NCI-H526 treated with DMSO at 0.1 percent for 48 hours (cell line): Measurements from ENCODE around the gene SH3TC1.

Experiments used
- DNase-seq: peaks from one replicate; lab custom pipeline; 2025; lab: John Stamatoyannopoulos, UW

Gene SH3TC1

DNA sequence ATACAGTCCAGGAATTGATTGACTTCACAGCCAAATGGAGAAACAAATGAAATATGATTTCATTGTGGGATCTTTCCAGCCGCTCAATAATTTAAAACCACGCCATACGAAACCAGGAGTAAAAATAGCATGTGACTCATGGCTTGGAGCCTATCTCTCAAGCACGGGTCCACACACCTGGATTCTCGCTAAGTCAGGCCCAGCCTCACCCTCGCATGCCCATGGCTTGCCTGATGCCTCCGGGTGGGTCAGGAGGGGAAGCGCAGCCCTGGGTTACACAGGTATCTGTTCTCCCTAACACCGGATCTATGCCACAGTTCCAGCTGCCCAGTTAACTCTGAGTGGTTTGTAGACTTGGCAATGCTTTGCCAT, 34.9 kb upstream of the SH3TC1 start:
- no peak for DNase-seq

DNA sequence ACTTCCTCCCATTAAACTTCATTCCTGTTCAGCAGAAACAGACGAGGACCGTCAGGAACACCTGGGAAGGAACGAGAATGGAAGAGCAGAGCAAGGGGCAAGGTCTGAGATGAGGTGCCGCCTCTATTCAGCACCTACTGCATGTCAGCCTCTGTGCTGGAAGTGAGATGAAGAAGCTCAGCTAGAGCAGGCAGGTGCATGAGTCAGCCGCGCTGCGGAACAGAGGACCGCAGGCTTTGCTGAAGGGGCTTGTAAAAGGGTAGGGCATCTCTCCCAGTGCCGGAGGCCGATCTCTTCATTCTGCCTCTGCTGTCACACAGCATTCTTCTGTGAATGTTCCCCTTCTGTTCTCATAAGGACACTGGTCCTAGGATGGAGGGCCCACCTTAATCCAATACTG, 34.4 kb upstream of the SH3TC1 start:
- DNase-seq, result no peak

DNA sequence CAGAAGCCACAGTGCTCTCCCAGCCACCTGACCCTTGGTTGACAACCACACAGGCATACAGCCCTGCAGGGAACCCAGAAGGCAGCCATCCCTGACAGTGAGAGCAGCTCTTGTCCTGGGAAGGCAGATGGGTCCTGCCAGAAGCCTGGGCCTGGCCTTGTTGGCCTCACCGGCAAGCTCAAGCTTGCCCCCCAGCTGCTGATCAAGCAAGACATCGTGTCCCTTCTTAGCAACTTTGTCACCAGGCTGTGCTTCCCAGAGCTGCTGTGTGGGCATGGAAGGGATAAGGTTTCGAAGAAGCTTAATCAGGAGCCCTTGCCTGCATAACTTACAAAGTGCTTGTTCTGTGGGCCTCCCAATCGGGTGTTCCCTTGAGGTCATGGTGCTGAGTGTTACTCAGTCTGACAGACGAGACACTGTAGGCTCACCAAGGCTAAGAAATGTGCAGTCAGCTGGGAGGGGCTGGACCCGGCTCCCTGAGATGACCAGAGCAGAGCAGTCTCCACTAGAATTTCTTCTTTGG, 33.7 kb upstream of the SH3TC1 start:
- DNase-seq, result no peak

DNA sequence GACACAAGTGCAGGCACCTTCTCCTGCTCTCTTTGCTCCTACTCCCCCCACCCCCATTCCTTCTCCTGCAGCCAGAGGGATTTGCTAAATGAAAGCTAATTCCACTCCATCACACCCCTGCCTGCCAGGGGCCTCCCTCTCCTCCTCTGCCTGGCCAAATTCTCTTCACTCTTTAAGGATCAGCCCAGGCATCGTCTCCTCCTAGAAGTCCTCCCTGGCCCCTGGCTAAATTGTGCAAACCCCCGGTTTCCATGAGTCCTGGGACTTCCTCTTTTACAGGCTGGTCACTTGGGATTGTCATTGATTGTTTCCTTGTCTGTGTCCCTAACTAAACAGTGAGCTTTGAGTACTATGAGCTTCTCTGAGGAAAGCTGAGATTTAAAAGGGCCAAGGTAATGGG, 31.8 kb upstream of the SH3TC1 start:
- DNase-seq, result no peak

DNA sequence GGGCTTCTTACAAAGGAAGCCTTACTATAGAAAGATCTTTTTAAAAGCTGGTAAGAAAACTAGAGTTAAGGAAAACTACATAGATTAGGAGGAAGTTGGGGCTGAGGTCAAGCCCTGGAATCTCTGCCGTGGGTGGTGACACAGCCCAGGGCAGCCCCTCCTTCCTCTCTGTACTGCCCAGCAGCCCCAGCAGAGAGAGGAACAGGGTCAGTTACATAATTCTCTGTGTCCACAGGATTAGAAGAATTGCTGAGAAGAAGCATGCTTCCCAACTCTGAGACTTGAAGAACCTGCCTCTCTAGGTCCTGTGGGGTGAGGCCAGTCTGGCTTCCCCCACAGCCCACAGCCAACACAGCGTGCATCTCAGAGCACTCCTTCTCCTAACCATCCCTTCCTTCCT, 31.3 kb upstream of the SH3TC1 start:
- DNase-seq, result no peak

DNA sequence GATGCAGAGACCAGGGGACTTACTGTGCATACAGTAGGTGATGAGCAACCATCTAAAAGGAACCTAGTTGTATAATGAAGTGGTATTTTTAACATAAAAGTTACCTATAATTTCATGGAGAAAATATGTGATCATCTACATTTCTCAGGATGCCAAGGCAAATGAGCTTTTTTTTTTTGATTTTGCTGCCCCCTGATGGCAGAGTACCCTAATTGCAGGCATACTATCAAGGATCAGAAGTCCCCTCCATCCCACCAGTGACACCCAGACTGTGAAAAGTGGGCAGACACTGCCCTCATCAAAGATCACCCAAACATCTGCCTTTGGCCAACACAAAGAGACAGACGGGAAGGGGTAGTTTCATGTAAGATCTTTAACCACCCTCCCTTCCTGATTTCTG, 30.9 kb upstream of the SH3TC1 start:
- DNase-seq, result no peak

DNA sequence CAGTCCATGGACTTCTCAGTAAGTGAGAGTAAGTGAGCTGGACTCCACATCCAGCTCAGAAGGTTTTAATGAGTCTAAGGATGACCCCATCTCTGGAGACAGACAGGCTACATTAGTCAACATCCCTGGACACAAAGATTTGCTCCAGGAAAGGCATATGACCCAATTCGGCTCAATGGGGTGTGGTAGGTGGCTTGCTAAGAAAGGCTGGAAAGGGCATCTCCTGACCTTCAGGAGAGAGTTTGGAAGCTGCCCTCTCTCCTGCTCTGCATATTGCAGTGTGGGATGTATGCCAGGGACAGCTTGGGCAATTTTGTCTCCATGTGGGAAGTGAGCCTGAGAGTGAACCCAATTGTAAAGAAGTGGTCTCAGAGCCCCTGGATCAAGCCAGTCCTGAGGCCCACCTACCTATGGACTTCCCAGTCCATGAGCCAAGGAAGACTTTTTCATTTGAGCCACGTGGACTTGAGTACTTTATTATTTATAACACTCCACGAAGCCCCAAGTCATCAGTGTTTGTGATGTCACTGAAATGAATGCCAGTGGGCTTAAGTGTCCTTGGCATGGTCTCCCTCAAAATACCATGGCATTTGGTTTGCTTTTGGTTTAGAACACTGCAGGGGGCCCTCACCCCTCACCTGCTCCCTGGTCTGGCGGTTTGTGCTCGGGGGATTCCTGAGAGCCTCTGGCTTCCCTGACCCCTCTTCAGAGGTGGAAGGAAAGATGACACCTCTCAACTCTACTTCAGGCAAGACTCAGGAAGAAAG, 30.1 kb upstream of the SH3TC1 start:
- no peak for DNase-seq

DNA sequence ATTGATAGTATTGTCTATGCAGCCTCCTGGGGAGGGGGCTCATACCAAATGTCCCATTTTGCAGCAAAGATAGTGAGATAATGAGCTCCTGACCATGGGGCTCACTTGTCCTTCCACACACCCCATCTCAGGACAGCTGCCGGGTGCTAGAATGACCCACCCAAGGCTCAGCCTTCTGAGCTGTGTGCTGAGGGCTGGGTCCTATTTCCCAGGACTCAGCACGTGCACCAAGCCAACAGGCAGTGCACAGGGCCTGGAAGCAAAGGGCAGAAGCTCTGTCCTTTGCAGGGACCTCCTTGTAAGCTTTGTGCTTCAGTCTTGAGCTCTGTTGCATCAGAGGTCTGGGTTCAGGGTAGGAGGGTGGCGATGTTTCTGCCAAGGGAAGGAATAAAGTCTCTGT, 29.3 kb upstream of the SH3TC1 start:
- no peak for DNase-seq

DNA sequence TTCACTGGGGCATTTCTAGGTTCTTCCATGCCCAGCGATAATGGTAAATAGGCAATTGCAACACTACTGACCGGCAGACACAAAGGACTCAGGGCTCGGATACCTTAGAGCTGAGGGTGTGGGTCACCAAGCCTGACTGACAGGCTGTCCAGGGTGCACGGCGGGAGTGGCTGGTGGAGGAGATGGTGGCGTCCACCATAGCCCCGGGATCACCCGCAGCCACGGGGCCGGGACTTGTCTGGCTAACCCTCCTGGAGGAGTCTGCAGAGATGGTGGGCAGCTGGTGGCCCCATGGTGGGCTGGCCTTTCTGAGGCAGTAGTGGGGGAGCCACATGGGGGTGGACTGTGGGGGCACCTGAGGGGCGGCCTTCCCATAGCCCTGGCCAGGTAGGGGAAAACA, 28.7 kb upstream of the SH3TC1 start:
- no peak for DNase-seq

DNA sequence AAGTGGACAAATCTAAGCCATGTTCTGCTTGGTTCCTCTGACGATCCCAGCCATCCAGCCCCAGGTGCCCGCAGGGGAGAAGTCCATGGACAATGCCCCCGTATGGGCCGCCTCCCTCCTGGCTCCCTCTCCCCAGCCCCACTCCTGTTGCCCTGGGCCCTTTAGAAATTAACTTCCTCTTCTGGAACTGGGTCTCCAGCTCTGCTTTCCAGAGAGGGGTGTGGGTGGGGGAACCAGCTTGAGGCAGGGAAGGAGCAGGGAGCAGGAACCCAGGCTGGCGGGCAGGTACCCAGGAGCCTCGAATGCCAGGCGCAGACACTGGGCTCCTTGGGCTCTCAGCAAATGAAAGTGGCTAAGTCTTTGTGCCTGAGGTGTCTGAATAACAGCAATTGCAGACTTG, 27.8 kb upstream of the SH3TC1 start:
- DNase-seq, result no peak

DNA sequence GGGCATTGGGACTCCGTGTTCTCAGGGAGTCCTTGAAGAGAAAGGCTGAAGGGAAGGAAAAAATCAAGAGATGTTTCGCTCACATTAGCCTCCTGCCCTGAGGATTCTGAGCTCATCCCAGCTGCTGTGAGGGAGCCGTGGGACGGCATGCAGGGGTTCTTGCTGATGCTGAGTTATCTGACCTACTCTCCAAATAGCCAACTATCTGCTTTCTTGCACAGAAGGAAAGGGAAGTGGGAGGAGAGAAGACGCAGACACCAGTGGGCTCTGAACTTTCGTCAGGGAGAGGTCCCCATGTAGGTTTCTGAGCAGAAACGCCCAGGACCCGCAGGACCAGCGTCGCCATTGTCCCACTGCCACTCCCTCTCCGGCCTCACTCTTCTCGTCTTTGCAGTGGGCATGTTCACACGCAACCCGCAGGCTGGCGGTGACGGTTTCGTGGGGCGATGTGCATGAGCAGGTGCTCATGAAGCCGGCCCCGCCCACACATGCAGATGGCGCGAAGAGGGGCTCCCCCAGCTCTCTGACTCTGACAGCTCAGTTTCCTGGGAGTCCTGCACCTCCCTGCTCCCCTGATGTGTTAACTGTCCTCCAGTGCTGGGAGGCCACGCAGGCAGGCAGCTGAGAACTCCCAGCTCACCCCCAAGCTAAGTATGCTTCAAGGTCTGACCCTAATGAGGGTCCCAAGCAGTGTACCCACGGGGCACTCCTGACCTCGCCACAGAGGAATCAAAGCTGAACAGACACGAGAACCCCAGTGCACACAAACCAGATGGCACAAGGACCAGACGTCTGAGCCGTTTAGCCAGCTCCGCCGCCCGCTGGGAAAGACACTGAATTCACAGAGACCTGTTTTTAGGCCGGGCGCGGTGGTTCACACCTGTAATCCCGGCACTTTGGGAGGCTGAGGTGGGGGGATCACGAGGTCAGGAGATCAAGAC, 26.8 kb upstream of the SH3TC1 start:
- DNase-seq, result no peak

DNA sequence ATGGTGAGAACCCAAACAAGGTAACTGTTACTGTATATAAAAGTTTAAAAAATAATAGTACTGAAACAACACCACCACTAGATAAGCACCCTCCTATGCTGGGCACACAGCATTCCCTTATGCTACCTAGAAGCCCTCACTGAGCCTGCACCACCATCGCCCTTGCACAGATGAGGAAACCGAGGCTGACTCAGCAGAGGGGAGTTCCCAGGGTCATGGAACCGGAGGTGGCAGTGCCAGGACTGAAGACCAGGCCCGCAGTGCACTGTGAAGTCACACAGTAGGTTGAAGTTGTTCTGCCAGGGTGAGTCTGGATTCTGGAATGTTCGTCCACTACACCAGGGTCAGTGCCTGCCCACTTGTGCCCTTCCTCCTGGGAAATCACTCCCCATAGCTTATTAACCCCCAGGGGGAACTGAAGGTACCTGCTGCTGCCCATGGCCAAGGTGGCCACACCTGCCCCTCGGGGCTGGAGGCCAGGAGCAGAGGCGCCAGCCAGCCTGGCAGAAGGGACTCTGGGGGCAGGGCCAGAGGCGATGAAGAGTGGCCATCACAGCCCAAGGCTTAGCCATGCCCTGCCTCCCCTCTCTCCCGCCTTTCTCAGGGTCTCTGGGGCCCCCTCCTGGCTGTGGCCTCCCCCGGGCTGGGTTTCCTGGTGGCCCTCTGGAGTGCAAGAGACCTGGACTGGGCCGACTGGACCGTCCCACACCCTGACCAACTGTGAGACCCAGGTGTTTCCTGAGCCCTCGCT, 25.4 kb upstream of the SH3TC1 start:
- no peak for DNase-seq

DNA sequence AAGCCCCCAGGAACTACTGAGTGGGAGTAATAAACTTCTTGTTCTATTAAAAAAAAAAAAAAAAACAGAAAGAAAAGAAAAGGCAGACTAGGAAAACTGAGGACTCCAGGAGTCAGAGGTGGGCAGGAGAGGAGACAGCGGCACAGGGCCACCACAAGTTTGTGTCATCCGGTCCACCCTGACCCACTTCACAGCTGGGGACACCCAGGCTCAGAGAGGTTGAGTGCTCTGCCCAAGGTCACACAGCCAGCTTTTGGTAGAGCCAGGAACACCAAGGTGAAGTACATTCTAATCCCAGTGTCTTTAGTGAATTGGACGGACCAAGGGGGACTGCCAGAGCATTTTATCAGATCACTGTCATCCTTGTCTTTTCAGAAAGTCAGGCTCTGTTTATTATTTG, 24.1 kb upstream of the SH3TC1 start:
- no peak for DNase-seq

DNA sequence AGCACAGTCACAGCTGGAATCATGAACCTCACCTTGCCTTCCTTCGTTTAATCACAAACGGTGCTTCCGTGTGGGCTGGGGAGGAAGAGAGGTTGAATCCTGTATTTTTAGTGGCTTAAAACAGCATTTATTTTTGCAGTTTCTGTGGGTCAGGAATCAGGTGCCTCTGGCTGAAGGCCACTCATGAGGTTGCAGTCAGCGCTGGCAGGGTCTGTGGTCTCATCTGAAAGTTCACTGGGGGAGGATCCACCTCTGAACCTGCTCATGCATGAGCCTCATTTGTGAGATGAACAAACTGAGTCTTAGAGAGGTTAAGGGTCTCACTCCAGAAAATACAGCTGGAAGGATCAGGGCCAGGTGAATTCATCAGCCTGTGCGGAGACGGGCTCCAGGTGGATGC, 23.4 kb upstream of the SH3TC1 start:
- DNase-seq, result no peak

DNA sequence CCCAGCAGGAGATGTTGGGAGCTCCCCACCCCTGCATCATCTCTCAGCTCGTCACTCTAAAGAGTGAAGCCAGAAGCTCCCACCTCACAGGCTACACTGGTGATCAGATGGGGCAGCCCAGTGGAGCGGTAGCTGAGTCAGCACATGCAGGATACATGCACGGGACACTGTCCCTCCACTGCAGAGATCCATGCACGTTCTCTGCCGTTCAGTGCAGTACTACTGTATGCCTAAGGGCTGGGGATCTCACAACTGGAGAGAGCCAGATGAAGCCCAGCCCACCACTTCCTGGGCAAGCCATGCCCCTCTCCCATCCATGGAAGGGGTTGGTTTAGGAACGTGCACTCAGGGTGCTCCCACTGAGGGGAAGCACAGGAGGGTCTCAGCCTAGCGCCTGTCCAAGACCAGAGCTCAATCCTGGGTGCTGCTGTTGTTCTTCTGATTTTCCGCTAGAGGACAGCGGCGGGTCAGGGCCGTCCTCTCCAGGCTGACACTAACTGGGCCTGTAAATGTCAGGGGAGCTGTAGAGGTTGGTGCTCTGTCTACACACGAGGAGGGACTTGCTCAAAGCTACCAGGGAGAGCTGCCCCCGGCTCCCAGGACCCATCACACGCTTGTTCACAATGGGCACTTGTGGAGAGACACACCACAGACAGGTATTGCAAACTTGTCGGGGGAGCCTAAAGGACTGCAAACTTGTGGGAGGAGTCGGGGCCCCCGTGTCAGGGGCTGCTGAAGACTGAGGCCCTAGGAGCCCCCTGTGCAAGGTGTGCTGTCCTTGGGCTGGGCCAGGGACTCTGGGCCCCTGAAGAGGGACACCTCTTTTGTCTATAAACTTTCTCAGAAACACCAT, 22.3 kb upstream of the SH3TC1 start:
- DNase-seq, result peak; percentile 46

DNA sequence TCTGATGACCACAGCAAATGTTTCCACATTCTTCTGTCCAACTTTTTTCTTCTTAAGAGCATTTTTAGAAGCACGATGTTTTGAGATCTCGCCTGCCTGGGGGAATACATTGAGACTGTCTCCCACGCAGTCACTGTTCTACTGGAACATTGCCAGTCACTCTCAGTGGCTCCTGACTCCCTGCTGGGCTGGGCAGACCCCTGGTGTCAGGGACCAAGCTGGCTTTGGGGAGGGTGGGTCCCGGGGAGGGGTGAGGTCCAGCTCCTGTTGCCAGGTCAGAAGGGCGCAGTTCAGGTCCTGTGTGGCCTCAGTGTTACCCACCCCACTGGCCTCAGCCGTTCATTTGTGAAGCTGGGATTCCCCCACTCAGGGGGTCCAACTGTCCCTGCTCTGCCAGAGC, 21.5 kb upstream of the SH3TC1 start:
- no peak for DNase-seq

DNA sequence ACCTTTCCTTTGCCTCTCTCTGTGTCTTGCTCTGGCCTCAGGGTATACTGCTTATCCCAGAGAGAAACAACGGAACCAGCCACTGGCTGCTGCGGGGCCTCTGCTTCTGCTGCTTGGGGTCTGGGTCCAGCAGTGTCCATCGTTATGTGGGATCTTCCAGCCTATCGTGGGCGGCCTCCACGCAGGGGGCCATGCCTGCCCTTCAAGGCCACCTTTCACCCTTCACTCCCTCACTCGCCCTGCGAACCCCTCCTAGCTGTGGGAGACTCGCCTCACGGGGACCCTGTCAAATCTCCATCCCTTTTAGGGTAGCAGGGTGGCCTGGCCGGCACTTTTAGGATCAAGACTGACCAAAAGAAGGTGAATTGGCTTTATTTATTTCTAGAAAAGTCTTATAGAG, 21.1 kb upstream of the SH3TC1 start:
- DNase-seq, result no peak

DNA sequence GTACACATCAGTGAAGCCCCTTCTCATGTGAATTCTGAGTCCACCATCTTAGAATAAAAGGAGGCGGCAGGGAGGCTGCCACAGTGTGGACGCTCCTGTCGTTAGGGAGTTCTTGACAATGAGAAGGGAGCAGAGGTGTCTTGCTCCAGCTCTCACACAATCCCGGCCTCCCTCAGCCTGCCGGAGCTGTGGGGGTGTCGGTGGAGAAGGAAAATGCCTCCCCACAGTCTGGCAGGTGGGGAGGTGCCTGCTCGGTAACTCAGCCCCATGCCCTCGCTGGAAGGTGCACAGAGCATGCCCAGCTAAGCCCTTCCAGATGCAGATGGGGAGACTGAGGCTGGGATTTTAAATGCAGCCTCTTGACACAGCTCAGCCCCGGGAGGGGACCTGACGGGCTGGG, 20.0 kb upstream of the SH3TC1 start:
- DNase-seq, result no peak

DNA sequence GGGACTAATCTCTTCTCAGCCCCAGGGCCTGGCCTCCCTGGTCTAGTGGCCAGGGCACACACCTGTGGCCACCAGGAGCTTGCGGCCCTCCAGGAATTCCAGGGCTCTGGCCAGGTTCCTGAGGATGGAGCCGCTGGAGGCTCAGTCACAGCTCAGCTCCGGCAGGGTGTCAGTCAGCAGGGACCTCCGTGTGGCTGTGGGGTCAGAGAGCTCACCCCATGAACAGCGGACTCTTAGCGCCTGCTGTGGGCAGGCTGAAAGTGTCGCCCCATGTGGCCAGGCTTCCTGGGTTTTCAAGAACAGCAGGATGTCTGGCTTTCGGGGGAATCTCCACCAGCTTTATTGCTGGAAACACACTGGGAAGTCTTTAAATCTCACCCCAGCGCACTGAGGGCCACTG, 19.3 kb upstream of the SH3TC1 start:
- no peak for DNase-seq

DNA sequence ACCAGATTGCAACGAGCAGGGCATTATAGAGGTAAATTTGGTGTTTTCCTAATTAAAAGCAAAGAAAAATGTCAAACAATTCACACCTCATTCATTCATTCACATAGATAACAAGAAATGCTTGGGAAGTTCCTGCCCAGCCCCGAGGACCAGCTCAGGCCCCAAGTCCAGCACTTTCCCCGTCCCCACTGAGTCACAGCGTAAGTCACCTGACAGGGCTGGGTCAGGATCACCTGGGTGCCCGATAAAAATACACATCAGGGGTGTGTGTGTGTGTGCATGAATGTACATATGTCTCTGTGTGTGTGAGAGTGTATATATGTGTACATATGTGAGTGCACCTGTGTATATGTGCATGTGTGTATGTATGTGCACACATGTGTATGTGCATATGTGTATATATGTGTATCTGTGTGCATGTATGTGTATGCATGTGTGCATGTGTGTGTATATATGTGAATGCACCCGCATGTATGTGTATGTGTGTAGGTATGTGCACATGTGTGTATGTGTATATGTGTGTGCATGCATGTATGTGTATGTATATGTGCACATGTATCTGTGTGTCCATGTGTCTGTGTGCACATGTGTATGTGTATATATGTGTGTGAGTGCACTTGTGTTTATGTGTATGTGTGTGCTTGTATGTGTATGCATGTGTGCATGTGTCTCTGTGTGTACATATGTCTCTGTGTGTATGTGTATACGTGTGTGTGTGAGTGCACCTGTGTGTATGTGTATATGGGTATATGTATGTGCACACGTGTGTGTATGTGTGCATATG, 18.6 kb upstream of the SH3TC1 start:
- DNase-seq, result no peak

DNA sequence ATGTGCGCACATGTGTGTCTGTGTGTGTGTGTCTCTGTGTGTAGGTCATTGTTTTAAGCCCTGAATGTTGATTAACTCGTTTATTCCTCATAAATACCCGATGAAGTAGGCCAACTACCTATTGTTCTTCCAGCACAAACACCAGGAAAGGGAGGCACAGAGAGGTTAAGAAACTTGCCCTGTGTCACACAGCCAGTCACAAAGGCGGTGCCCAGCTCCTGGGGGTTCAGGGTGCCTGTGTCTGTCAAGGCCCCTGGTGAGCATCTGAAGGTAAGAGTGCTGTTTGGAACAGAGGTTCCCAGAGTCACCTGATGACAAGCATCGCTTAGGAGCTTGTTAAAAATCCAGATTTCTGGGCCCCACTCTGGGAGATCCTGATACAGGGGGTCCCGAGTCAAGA, 18.0 kb upstream of the SH3TC1 start:
- no peak for DNase-seq
